Body of pancreas (tissue), 4 donors: ENCODE measurements around the gene TAF6L.

Experiments
- CTCF ChIP-seq, 7 experiments: fragments of 450-650 bp in 4 of 7; fragments of 200-600 bp in 3 of 7; sonication (generic) in 3 of 7; IDR thresholded peaks; one replicate each; pipeline ENCODE4 v1.5.1; 2016 to 2019; ENCODE audit warnings: antibody characterized with exemption in 7 of 7
- POLR2A ChIP-seq, 3 donors: fragments of 450-650 bp; IDR thresholded peaks; one replicate each; pipeline ENCODE4 v1.6.1; 2016; ENCODE audit warnings: antibody characterized with exemption in 3 of 3, mild to moderate bottlenecking in 2 of 3

- TF ChIP-seq POLR2A (IDR thresholded peaks at IDR 0.05): peak; percentile 63 to 88 (median 84)
- TF ChIP-seq CTCF (IDR thresholded peaks at IDR 0.05): peak in 4 of 7 experiments; percentile 32 to 43 (median 38)
Observed at GRCh38 chr11:62791501-62792201, 20.5 kb downstream of the TAF6L start, which contains the start of gene TMEM223.
